Lung (tissue), 12 donors: Measurements from ENCODE around the gene BCKDHB. TPM values are rescaled to one million over a fixed set of nuclear protein-coding genes. Genes with fewer than 3 reads are reported as not detected.

Source experiments
- ATAC-seq: fragments of 200-7000 bp; cut with Tn5 transposase; one replicate; pipeline ENCODE4 v1.9.1; 2020; ENCODE audit warnings: moderate number of reproducible peaks; ENCODE audit not compliant: insufficient read depth, low FRiP score
- DNase-seq, 3 donors: peaks; one replicate each; pipeline ENCODE4 v3.0.0-alpha.2; 2013 to 2017
- H3K27ac ChIP-seq, 2 donors: one replicate each; pipeline ENCODE4 v1.5.1; 2013; ENCODE audit warnings: mild to moderate bottlenecking in 2 of 2, moderate library complexity in 2 of 2, control low read depth in 1 of 2, inconsistent platforms in 1 of 2, low read depth in 1 of 2, low read length in 1 of 2
- H3K27me3 ChIP-seq, 3 donors: one replicate each; pipeline ENCODE4 v1.5.1; 2013; ENCODE audit warnings: low read length in 2 of 3; ENCODE audit not compliant: control insufficient read depth in 3 of 3, insufficient read depth in 3 of 3
- H3K36me3 ChIP-seq, 4 donors: one replicate each; pipeline ENCODE4 v1.5.1; 2013; ENCODE audit warnings: low read length in 4 of 4, mild to moderate bottlenecking in 1 of 4, moderate library complexity in 1 of 4; ENCODE audit not compliant: control insufficient read depth in 4 of 4, insufficient read depth in 4 of 4
- H3K4me1 ChIP-seq, 5 donors: one replicate each; pipeline ENCODE4 v1.5.1; 2013; ENCODE audit warnings: low read length in 5 of 5, mild to moderate bottlenecking in 2 of 5, moderate library complexity in 1 of 5; ENCODE audit not compliant: control insufficient read depth in 5 of 5, insufficient read depth in 5 of 5
- H3K4me3 ChIP-seq: one replicate; pipeline ENCODE4 v1.5.1; 2013; ENCODE audit warnings: mild to moderate bottlenecking, control low read depth, moderate library complexity
- H3K9ac ChIP-seq, 2 donors: one replicate each; pipeline ENCODE4 v1.5.1; 2013; ENCODE audit warnings: low read length in 2 of 2, control low read depth in 1 of 2; ENCODE audit not compliant: insufficient read depth in 1 of 2
- H3K9me3 ChIP-seq, 4 donors: one replicate each; pipeline ENCODE4 v1.5.1; 2013; ENCODE audit warnings: low read length in 3 of 4, mild to moderate bottlenecking in 1 of 4, moderate library complexity in 1 of 4; ENCODE audit not compliant: control insufficient read depth in 4 of 4, insufficient read depth in 3 of 4
- CTCF ChIP-seq: IDR thresholded peaks from 2 replicates; pipeline ENCODE4 v1.5.1; 2012; ENCODE audit warnings: mild to moderate bottlenecking; ENCODE audit errors: control extremely low read depth, extremely low read depth
- WGBS, 2 donors: extraction: QIAGEN DNeasy Blood & Tissue Kit; methylation state at CpG; one replicate each; pipeline ENCODE4 v1.1.7; 2013; 5-methylcytosine and 5-hydroxymethylcytosine counted together
- polyA plus RNA-seq, 2 donors: library from polyadenylated mRNA; stranded (reverse); fragments of 200-250 nt; gene quantifications; one replicate each; pipeline ENCODE4 v1.2.1, GENCODE V29; 2013
- total RNA-seq, 2 donors: library from RNA; depleted of rRNA in 1 of 2; stranded (reverse); fragments of >200 nt in 1 of 2; gene quantifications; one replicate each; pipeline ENCODE4 v1.2.1, GENCODE V29; 2014 to 2021
- donor health status: control.
- donor health status: control.
- donor health status: Bipolar disorder and iron deficiency.
- donor health status: healthy.
- donor health status: DM: yes; HTN: yes; CAD: no.

BCKDHB gene
- total and polyA plus RNA-seq, 4 donors, result 6.9 to 27.7 (median 15.7) TPM

- H3K4me1 ChIP-seq, result no peaks in the 10 kb centered on the region
- H3K36me3 ChIP-seq, result peaks cover 0 to 6% (median 1%) of the 10 kb centered on the region in 4 donors
- WGBS, 2 donors, result 37 to 63% methylated on average over 1 of the region's 1 CpG
- DNase-seq (no peak), ATAC-seq (no peak)
- no peak overlapping the region for H3K9ac ChIP-seq
- H3K9me3 ChIP-seq, result no peaks in the 10 kb centered on the region
- H3K4me3 ChIP-seq, result no peak overlapping the region
- no peak overlapping the region for H3K27ac ChIP-seq
- no peak for TF ChIP-seq CTCF
- no peaks in the 10 kb centered on the region for H3K27me3 ChIP-seq
Observed at GRCh38 chr6:80179695-80180094, 73.2 kb downstream of the BCKDHB start.

GRCh38 chr6:80181352-80182081 lies 75.0 kb downstream of the BCKDHB start:
- H3K36me3 ChIP-seq, result peaks cover 0 to 2% (median 0%) of the 10 kb centered on the region in 4 donors
- WGBS, 2 donors, result 84 to 90% methylated on average over 4 of the region's 4 CpGs
- ATAC-seq, result no peak
- H3K9ac ChIP-seq, result no peak overlapping the region
- H3K27me3 ChIP-seq, result no peaks in the 10 kb centered on the region
- no peaks in the 10 kb centered on the region for H3K4me1 ChIP-seq
- H3K27ac ChIP-seq, result no peak overlapping the region
- TF ChIP-seq CTCF, result no peak
- peaks cover 0 to 3% (median 0%) of the 10 kb centered on the region in 4 donors for H3K9me3 ChIP-seq
- H3K4me3 ChIP-seq, result no peak overlapping the region
- DNase-seq, result no peak

- no peak for TF ChIP-seq CTCF
- H3K4me3 ChIP-seq, result no peak overlapping the region
- DNase-seq (no peak), ATAC-seq (no peak)
- no peaks in the 10 kb centered on the region for H3K4me1 ChIP-seq
- H3K27ac ChIP-seq, result no peak overlapping the region
- H3K9ac ChIP-seq, result no peak overlapping the region
- no peaks in the 10 kb centered on the region for H3K27me3 ChIP-seq
- 88 to 98% methylated on average over 1 of the region's 1 CpG for WGBS, 2 donors
- H3K9me3 ChIP-seq, result peaks cover 0 to 3% (median 0%) of the 10 kb centered on the region in 4 donors
- peaks cover 0 to 2% (median 0%) of the 10 kb centered on the region in 4 donors for H3K36me3 ChIP-seq
Observed at GRCh38 chr6:80182308-80182707, 75.8 kb downstream of the BCKDHB start.
